ENCODE measurements around the gene ENTPD7. TPM values are rescaled to one million over a fixed set of nuclear protein-coding genes. Genes with fewer than 3 reads are reported as not detected.

The ENTPD7 gene
- polyA plus RNA-seq, 4 donors = 12.2 to 22.7 (median 21.2) TPM

DNA sequence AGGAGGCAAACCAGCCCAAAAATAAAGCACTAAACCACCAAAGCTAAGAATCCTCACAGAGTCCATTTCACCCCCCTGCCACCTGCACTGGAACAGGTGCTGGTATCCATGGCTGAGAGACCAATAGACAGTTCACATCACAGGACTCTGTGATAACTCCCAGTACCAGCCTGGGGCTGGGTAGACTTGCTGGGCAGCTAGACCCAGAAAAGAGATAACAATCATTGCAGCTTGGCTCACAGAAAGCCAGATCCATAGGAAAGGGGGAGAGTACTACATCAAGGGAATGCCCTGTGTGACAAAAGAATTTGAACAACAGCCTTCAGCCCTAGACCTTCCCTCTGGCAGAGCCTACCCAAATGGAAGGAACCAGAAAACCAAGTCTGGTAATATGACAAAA lies 25.5 kb upstream of the ENTPD7 start:
- no peak for DNase-seq (ENCODE audit: low read depth in 4 of 4, low spot score in 3 of 4)

DNA sequence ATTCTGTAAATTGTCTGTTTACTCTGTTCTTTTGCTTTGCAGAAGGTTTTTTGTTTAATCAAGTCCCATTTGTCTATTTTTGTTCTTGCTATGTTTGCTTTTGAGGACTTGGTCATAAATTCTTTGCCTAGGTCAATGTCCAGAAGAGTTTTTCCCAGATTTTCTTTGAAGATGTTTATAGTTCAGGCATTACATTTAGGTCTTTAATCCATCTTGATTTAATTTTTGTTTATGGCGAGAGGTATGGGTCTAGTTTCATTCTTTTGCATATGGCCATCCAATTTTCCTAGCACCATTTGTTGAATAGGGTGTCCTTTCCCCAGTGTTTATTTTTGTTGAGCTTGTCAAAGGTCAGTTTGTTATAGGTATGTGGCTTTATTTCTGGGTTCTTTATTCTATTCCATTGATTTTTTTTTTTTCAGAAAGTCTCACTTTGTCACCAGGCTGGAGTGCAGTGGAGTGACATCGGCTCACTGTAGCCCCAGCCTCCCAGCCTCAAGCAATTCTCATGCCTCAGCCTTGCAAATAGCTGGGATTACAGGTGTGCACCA lies 11.6 kb upstream of the ENTPD7 start:
- no peak for DNase-seq (ENCODE audit: low read depth in 4 of 4, low spot score in 3 of 4)

DNA sequence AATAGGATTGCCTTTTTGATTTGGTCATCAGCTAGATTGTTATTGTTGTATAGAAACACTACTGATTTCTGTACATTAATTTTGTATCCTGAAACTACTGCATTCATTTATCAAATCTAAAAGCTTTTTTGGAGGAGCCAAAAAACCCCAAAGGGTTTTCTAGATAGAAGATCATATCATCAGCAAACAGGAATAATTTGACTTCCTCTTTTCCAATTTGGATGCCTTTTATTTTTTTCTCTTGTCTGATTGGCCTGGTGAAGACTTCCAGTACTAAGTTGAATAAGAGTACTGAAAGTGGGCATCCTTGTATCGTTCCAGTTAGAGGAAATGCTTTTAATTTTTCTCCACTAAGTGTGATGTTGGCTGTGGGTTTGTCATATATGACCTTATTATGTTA lies 10.6 kb upstream of the ENTPD7 start:
- no peak for DNase-seq (ENCODE audit: low read depth in 4 of 4, low spot score in 3 of 4)

DNA sequence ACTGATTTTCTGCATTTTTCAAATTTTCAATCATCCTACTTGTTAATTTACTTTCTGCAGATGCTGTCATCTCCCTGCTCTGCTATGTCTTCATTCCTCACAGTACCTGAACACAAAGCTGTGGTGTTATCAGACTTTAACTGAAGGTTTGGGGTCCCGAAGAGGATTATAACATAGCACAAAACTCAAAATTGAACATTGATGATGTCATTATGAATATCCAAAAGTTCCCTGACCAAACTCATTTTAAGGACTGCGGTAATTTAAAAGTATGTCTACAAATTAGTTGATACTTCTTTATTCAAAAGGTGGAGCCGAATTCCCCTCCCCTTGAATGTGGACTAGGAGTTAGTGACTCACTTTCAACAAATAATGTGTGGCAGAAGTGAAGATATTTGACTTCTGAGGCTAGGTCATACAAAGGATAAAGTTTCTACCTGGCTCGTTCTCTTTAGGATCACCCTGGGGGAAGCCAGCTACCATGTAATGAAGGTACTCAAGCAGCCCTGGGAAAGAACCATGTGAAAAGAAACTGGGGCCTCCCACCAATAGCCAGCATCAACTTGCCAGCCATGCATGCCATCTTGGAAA lies 6.4 kb upstream of the ENTPD7 start:
- no peak for DNase-seq (ENCODE audit: low read depth in 4 of 4, low spot score in 3 of 4)

DNA sequence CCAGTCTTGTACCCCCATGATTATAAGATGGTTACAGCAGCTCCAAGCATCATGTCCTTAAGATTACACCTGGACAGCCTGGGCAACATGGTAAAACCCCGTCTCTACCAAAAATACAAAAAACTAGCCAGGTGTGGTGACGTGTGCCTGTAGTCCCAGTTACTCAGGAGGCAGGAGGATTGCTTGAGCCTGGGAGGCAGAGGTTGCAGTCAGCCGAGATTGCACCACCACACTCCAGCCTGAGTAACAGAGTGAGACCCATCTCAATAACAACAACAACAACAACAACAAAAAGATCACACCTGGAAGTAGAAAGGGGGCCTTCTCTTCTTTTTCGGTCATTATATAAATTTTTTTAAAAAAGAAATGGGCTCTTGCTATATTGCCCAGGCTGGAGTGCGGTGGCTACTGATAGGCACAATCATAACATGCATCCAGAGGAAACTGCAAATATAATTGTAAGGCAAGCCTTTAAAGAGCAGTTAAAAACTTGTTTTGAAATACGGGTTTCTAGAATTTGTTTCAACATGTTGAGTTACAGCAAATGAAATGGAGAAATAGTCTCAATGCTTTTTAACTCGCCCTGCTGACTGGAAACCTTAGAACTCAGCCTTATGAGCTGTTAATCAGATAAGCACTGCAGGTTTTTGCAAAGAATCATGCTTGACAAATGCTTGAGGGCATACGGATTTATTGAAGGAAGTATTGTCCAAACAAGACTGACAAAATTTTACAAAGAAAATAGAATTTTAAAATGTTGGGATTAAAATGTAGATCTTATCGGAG lies 4.7 kb upstream of the ENTPD7 start:
- DNase-seq (ENCODE audit: low read depth in 4 of 4, low spot score in 3 of 4) = no peak

DNA sequence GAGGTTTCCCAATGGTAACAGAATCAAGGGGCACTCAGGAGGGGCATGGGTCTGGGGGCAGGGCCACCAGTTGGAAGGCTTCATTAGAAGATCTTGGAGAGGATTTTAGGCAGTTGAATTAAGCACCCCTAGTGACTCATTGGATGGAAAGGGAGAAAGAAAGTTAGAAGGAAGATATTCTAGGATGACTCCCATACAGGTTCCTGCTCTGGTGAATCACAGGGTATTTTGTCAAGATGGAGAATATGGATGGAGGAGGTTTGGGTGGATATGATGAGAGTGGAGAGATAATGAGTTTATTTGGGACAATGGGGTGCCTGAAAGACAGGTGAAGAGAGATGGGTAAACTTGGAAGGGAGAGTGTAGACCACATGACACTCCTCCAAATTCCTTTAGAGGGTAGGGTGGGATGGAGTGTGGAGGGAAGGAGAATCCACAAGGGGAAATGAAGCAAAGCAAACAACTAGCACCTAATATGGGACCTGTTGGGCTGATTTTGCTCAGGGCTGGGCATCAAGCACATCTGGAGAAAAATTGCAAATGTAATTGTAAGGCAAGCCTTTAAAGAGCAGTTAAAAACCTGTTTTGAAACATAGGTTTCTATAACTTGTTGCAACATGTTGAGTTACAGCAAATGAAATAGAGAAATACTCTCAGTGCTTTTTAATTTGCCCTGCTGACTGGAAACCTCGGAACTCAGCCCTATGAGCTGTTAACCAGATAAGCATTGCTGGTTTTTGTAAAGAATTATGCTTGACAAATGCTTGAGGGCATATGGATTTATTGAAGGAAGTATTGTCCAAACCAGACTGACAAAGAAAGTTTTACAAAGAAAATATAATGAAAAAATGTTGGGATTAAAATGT lies 2.9 kb upstream of the ENTPD7 start:
- DNase-seq (ENCODE audit: low read depth in 4 of 4, low spot score in 3 of 4) = no peak

DNA sequence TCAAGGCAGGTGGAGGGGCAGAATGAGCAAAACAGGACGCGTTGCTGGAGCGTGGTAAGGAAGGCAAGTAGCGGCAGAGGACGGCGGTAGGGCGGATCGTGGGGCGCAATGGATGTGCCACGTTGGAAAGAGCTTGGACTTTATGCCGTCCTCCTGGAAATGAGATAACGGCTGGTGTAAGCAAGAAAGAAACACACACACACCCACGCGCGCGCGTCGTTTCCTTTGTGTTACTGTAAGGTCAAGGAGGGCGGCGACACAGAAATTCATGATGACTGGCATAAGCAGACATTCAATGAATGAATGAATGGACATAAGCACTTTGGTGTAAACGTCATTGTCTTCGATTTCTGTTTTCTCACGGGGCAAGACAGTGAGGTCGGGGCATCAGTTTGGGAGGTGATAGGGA lies 683 bp upstream of the ENTPD7 start:
- DNase-seq (ENCODE audit: low read depth in 4 of 4, low spot score in 3 of 4) = no peak

DNA sequence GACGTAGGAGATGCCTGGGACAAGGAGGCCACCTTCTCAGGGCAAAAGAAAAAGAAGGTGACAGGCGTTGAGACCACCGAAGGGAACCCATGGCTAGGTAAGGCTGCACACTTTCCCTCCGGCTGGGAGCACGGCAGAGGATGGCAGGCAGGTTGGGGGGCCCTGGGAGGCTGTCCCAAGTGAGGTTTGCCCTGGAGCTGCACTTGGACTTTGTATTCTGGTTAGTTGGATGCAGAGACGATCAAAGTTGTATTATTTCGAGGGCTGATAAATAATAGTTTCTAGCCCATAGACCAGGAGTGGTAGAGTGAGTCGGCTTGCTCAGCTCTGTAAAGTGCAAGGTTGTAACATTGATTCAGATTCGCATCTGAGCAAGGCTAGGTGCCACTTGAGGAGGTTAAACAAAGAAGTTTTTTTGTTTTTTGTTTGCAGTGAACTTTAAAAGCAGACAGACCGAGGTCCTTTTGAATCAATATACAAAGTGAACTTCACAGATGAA lies 608 bp downstream of the ENTPD7 start:
- no peak for DNase-seq (ENCODE audit: low read depth in 4 of 4, low spot score in 3 of 4)

DNA sequence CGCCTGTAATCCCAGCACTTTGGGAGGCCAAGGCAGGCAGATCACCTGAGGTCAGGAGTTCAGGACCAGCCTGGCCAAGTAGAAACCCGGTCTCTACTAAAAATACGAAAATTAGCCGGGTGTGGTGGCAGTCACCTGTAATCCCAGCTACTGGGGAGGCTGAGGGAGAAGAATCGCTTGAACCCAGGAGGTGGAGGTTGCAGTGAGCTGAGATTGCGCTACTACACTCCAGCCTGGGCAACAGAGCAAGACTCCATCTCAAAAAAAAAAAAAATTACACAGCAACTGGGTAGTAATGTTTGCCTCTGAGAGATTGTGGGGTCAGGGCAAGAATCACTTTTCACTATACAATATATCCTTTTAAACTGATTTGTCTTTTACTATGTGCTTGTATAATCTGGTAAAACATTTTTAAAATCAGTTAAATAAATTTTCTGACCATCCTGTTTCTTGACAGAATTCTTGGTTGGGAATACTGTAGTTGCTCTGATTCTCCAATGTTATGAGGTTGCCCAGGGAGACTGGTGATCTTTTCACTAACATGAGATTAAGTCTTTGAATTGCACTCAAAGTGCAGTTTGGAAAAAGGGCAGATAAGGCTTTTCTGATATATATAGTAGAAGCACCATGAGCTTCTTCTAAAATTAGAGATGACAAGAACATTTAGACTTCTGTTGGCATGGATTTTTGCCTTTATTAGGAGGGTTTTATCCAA lies 1.5 kb downstream of the ENTPD7 start:
- no peak for DNase-seq (ENCODE audit: low read depth in 4 of 4, low spot score in 3 of 4)

DNA sequence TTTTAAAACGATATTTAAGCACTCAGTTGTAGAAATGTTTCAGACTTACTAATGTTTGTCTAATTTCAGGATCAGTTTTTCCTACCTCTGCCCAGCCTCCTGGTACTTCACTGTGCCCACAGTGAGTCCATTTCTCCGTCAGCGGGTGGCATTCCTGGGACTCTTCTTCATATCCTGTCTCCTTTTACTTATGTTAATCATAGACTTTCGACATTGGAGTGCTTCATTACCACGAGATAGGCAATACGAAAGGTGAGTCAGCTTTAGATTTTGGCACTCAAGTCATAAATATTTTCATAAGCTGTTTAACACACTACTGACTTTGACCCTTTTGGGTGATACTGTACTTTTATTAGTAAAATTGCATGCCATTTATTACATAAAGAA lies 2.1 kb downstream of the ENTPD7 start:
- DNase-seq (ENCODE audit: low read depth in 4 of 4, low spot score in 3 of 4) = no peak

DNA sequence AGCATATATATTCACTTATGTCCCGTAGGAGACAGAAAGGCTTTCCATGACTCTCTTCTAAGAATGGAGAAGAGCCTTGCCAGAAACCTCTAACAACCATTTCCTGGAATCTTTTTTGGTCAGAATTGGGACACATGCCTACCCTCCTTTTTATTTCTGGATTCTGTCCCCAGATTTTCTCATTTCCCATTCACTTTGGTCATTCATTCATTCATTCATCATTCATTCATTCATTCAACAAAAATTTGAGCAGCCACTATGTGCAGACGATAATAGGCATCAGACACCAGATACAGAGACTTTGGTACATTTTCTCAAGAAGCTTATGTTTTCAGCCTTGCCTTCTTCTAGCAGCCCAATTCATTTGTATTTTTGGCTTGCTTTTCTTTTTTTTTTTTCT lies 6.0 kb downstream of the ENTPD7 start:
- no peak for DNase-seq (ENCODE audit: low read depth in 4 of 4, low spot score in 3 of 4)

DNA sequence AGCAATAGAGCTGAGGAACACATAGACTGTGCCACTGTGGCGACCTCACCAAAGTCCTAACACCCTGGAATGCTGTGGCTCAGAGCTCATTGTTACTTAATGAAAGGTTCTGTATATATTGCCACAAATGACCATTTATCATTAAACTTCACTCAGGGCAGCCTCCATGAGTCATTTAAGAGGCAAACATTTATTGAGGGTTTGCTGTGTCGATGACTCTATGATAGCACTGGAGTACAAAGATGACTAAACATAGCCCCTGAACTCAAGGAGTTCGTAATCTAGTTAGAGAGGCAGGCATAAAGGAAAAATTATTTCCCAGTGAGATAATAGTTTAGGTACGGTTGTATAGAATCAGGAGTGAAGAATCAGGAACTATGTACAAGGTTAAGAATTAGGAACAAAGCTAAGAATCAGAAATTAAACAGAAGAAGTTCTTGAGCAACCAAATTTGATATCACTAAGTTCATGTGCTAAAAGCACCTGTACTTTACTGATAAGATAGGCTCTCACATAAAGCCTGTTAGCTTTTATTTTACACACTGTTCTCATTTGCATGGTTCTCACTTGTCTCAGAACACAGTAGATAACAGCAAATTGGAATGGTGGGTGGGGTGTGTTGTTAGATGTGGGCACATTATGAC lies 7.9 kb downstream of the ENTPD7 start:
- no peak for DNase-seq (ENCODE audit: low read depth in 4 of 4, low spot score in 3 of 4)

DNA sequence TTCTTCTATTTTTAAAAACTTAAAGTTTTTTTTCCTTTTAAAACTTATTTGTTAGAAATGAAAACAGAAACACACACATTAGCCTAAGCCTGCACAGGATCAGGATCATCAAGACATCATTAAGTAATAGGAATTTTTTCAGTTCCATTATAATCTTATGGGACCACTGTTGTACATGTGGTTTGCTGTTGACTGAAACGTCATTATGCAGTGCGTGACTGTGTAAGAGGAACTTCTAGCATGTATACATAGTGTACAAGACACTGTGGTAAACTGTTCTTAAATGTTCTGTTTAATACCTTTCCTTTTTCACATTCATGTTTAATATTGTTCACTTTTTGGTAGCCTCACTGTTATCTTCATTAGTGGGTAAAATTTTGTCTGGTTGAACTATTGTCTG lies 12.1 kb downstream of the ENTPD7 start:
- no peak for DNase-seq (ENCODE audit: low read depth in 4 of 4, low spot score in 3 of 4)

DNA sequence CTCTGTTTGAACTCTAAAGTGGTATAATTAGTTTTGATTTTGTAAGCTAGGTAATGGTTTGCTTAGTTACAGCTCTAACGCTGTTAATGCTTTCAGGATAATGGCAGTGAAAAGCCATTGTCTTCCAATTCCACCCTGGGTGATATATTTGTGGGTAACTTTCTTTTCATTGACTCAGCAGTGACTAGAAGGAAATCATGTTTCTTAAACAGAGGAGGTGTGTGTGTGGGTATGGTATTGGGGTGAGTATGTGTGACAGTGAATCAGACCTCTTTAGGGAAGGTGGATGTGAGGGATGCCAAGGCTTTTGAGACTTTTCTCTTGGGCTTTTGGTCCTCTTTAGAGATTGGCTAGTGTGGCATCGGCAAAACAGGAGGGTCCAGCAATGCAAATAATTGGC lies 13.6 kb downstream of the ENTPD7 start:
- DNase-seq (ENCODE audit: low read depth in 4 of 4, low spot score in 3 of 4) = no peak

DNA sequence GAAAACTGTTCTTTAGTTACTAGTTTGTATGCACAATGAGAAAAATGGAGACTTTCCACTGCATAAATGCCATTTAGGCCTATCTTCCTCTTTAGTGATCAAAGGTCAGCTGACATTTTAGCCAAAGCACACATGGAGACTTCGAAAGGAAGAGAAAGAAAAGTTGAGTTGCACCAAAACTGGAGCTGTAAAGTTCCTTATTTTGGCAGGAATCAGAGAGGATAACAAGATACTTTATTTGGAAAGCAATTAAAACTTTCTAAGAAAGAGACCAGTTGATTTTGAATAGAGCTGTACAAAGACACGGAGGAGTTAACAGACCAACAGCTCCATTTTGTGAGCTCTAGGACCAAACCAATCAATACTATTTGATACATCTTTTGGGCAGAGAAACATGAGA lies 14.2 kb downstream of the ENTPD7 start:
- DNase-seq (ENCODE audit: low read depth in 4 of 4, low spot score in 3 of 4) = no peak

DNA sequence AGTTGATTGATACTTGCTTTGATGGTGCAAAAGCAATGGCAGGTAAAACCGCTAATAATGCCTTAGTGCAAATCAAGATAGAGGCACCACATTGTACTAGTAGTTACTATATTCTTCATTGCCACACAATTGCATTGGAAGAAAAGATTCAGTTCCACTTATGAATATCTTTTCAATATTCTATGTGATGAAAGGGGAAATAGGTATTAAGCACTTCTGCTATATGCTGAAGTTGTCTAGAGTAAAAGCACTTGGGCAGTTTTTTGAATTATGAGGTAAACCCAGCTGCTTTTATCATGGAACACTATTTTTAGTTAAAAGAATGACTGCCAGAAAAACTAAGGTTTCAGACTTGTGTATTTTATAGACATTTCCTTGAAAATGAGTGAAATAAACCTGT lies 15.5 kb downstream of the ENTPD7 start:
- no peak for DNase-seq (ENCODE audit: low read depth in 4 of 4, low spot score in 3 of 4)

DNA sequence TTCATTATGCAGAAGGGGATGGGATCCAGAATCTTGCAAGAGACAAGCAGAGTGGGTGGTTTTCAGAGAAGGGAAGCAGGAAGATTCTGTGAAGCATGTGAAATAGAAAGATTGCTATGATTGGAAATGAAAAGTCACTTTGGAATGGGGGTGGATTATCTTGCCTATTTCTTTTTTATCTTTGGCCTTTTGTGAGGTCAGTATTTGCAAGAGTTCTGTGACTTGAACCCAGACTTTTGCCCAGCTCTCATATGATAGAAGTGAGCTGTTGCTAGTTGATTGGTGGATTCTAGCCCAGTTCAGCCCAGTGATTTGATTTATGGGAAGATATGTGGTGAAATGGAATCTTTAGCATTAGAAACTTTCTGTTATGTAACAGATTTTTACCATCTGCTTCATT lies 17.1 kb downstream of the ENTPD7 start:
- no peak for DNase-seq (ENCODE audit: low read depth in 4 of 4, low spot score in 3 of 4)

DNA sequence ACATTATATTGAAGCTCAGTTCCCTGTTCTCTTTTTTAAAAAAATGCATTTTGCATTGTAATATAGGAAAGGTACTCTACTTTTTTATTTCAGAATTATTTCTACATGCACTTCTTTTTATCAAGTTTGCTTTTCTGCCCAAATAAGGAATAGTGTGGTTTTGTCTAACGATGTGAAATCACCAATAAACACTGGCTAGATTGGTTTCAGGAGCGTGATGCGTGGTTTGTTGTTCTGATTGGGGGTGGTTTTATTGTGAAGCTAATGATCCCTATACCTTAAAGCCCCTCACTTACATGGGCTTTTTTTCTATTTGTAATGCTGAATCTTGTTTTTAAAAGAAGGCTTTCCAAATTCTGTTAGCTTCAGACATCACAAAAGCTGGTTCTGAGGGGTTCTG lies 17.6 kb downstream of the ENTPD7 start:
- DNase-seq (ENCODE audit: low read depth in 4 of 4, low spot score in 3 of 4) = no peak

DNA sequence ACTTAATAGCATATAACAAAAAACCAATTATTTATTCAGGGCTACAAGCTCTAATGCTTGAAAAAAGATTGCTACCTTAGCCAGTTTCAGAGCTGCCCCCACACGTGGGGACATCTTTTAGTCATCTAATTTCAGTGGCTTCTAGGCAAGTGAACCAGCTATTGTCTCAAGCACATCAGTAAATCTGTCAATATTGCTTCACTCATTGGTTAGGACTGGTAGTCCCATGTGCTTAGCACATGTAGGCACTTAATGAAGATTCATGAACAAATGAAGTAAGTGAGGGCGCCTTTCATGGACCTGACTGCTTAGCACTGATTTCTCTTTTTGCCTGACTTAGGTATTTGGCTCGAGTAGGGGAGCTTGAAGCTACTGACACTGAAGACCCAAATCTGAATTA lies 19.6 kb downstream of the ENTPD7 start:
- no peak for DNase-seq (ENCODE audit: low read depth in 4 of 4, low spot score in 3 of 4)

DNA sequence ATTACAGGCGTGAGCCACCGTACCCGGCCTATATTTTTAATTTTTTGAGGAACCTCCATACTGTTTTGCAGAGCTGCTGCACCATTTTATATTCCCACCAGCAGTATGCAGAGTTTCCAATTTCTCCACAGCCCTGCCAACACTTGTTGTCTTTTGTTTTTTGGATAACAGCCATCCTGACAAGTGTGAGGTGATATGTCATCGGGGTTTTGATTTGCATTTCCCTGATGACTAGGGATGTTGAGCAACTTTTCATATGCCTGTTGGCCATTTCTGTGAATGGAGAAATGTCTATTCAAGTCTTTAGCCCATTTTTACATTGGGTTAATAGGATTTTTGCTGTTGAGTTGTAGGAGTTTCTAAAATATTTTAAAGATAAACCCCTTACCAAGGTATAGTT lies 22.2 kb downstream of the ENTPD7 start:
- DNase-seq (ENCODE audit: low read depth in 4 of 4, low spot score in 3 of 4) = no peak
